Activated gamma-delta T cell (primary cell): ENCODE measurements around the gene CPA3.

Experiments used
- DNase-seq: peaks from one replicate; lab custom pipeline; 2025; lab: John Stamatoyannopoulos, UW

The CPA3 gene

GRCh38 chr3:148914936-148915690 lies 50.0 kb downstream of the CPA3 start:
- no peak for DNase-seq

DNA sequence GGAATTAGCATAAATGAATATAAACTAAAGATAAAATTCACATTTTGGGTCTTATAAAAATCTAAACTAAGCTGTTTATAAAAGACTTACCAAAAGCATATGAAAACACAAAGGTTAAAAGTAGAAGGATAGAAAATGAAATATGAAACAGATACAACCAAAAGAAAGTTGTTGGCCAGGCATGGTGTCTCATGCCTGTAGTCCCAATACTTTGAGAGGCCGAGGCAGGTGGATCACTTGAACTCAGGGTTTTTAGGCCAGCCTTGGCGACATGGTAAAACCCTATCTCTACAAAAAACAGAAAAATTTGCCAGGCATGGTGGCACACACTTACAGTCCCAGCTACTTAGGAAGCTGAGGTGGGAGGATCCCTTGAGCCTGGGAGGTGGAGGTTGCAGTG lies 51.0 kb downstream of the CPA3 start:
- no peak for DNase-seq

- no peak for DNase-seq
Measured at GRCh38 chr3:148922467-148922866, 57.4 kb downstream of the CPA3 start.

- no peak for DNase-seq
Measured at GRCh38 chr3:148923592-148923991, 58.5 kb downstream of the CPA3 start.

GRCh38 chr3:148924562-148924961 lies 59.5 kb downstream of the CPA3 start:
- DNase-seq: no peak

DNA sequence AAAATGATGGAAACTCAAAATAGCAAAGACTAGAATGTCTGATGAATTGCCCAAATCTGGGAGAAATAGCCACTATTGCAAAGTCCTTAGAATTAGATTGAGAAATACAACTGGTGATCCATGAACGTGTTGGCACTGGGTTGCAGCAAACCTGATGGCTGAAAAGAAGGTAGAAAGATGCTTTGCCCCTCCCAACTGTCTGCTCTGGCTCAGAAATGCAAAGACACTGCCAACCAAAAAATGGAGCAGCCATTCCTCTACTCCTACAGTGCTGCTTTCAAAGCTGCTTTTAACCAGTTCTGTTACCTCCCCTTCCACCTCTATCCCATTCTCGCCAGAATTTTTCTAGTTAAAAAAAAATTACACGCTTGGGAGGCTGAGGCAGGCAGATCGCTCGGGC lies 60.7 kb downstream of the CPA3 start:
- DNase-seq: no peak

- DNase-seq: no peak
Measured at GRCh38 chr3:148930752-148931151, 65.7 kb downstream of the CPA3 start.

DNA sequence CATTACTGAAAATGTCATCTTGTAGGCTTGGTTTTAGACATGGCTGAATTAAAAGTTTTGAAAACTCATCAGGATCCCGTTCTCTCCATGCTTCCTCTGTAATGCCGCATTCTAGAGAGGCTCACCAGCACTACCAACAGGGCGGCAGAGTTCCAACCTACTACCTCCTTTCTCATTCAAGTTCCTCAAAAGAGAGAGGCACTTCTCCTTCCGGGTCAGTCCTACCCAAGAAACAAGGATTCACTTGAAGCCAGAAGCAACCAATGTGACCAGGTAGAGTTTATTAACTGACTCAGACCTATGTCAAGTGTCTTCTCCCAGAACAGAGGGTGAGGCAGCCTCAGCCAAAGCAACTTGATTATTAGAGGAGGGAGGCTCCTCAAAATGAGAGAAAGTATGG lies 66.5 kb downstream of the CPA3 start:
- DNase-seq: no peak

DNA sequence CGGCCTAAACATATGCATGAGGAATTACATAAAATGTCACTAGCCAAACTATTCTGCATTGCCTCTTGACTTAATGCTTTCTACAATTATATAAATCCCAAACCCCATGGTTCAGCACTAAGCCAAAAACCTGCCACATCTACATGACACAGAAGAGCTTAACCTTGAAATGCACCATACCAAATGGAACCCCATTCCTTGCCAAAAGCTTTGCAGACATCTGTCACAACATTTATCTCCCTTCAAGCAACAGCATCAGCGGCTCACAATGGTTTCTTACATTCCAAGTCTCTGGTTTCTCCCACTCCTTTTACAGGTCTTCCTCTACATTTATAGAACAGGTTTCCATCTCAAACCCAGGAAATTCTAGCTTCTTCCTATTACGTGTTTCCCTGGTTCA lies 67.9 kb downstream of the CPA3 start:
- no peak for DNase-seq

DNA sequence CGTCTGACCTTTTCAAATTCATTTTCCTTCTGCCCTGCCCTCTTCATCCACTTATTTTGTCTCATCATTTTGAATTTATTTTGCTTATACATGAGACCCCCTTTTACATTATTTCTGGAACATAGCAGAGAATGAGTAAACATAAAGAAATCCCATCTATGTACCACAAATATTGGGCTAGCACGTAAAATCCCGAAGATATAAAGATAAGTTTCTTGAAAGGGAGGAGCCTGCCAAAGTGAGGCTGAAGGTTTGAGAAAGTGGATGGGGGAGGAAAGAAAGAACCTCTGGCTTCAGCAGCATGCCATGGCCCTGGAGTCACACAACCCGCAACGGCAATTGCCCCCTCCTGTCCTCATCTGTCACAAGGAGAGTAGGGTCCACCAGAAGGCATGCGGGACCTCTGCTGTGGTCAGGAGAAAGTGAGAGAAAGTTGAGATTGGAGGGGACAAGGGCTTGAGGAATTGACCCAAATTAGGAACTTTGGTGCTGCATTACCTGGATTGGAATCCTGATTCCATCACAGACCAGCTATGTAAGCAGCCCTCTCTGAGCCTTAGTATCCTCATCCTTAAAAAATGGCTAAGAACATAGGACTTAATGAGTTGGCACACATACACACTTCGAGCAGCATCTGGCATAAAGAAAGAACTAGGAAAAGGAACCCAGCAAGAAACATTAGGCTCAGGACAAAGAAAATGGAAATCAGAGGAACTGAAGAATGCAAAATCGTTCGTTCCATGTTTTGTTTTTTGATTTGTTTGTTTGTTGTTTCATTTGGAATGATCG lies 72.6 kb downstream of the CPA3 start:
- no peak for DNase-seq

DNA sequence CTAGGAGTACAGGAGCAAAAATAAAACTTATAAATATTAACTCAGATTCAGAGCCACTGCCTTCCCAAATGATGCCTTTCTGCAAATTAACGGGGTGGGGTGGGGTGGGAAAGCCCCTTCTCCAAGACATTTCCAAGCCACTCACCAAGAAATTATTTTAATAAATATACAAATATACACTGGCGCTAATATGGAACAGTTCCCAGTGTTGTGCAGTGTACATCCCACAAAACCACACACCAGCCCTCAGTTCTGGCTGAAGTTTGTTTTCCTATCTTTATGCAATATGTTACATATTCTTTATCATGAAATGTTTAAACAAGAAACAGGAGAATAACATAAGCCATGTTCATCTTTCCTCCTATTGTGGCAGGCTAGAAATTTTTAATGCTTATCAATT lies 73.2 kb downstream of the CPA3 start:
- no peak for DNase-seq

GRCh38 chr3:148938936-148939335 lies 73.8 kb downstream of the CPA3 start:
- DNase-seq: no peak

DNA sequence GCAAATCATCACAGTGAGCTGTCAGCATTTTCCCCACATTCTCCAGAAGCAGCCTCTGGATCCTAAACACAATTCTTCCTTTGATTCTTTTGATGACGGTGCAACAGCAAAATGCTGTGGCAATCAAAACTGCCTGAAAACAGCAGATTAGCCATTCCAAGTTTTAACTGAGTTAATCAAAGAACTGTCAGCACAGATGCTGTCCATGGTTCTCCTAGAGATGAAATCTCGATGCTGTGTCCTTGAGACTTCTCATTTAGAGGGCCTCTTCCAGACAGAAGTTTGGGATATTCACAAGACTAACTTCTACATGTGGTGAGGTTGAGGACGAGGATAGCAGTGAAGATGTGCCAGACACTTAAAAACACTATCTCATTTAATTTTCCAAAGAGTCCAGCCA lies 75.9 kb downstream of the CPA3 start:
- DNase-seq: no peak

DNA sequence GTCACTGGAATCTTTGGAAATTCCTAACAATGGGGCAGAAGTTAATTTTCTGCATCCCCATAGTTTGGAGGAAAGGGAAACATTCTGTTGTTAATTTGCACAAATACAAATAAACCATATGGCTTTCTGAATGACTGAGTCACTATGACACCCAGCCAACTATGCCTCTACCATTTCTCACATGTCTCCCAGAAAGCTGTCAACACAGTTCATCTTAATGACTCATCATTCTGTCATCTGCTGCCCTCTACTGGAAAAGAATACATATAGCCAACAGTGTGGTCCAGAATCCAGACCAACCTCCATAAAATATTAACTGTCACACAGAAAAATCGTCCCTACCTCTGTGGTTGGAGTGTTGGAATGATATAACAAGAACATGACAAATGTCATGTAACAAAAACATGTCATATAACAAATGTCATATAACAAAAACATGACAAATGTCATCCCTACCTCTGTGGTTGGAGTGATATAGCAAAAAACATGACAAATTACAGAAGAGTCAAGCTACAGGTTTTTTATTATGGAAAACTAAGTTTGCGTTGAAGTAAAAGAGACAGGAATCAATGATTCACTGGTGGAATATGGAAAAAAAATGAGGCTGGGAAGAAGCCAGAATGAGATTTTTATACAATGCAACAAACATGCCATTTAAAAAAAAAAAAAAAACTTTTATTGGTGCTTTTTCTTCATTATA lies 78.6 kb downstream of the CPA3 start:
- DNase-seq: no peak

DNA sequence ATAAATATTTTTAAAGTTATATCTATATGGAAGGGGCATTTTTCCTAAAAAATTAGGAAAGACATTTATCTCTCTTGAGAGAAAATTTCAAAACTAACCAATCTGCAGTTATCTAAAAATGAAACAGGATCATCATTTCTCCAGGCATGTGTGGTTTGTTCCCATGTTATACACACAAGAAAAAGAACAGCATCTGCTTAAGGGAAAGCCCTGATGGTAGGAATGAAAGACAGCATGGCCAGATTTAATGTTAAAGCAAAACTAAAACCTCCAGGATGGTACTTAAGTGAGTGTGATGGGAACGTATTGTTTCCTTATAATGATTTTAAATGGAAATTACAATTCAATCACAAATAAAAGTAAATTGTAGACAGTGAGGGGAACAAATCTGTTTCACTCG lies 80.0 kb downstream of the CPA3 start:
- DNase-seq: no peak
